Left renal pelvis (tissue), 4 donors: ENCODE results near the gene ASH1L. TPM values are rescaled to one million over a fixed set of nuclear protein-coding genes. Genes with fewer than 3 reads are reported as not detected.
"Not testable (repeated sequence)": the region's sequence is repeated elsewhere in the genome, so short reads cannot be mapped to it uniquely, and the experiment has no call there.

ENCODE experiments used
- DNase-seq, 4 donors: peaks; one replicate each; pipeline ENCODE4 v3.0.0-alpha.2; 2013; ENCODE audit warnings: low read depth in 4 of 4, low spot score in 3 of 4
- polyA plus RNA-seq, 4 donors: library from polyadenylated mRNA; unstranded; fragments of 120-200 nt; gene quantifications; one replicate each; pipeline ENCODE4 v1.2.1, GENCODE V29; 2013; ENCODE audit not compliant: insufficient read length in 4 of 4

The ASH1L gene
- polyA plus RNA-seq, 4 donors = 38.3 to 45.5 (median 42.3) TPM

GRCh38 chr1:155455588-155456195 is 106.9 kb downstream of the ASH1L start:
- no peak for DNase-seq

DNA sequence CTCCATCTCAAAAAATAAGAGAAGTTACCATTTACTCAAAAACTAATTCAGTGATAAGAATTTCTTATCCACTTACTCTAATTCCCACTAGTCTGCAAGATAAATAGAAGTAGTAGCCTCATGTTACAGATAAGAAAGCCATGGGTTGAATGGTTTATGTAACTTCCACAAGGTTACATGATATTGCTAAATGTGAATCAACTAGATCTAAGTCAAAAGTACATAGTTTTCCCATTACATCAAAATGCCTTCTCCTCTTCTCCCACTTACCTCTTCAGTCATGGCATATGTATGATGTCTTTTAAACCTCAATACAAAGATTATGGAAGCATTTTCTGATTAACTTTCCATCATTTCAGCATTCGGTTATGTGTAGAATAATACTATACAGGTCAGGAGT is 108.5 kb downstream of the ASH1L start:
- DNase-seq = no peak

- DNase-seq = no peak
Measured at GRCh38 chr1:155453141-155453540, 109.5 kb downstream of the ASH1L start.

DNA sequence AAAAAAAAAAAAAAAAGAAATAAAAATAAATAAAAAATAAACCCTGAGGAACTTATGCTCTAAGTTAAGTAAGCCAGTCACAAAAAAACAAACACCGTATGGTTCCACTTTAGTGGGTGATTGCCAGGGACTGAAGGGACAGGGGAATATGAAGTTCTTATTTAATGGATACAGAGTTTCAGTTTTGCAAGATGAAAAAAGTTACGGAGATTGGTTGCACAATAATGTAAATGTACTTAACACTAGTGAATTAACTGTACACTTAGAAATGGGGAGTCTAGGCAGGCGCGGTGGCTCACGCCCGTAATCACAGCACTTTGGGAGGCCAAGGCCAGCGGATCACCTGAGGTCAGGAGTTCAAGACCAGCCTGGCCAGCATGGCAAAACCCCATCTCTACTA is 111.4 kb downstream of the ASH1L start:
- DNase-seq = no peak

GRCh38 chr1:155442431-155442830 is 120.2 kb downstream of the ASH1L start:
- DNase-seq = not testable (repeated sequence)

DNA sequence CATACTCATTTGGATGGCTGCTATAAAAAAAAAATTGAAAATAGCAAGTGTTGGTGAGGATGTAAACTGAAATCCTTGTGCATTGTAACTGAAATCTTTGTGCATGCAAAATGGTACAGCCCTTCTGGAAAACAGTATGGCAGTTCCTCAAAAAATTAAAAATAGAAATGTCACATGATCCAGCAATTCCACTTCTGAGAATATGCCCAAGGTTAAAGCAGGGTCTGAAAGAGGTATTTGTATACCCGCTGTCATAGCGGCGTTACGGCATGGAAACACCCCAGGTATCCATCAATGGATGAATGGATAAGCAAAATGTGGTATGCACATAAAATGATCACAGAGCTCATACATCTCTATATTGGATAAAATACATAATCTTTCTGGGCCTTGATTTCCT is 125.2 kb downstream of the ASH1L start:
- DNase-seq = no peak

DNA sequence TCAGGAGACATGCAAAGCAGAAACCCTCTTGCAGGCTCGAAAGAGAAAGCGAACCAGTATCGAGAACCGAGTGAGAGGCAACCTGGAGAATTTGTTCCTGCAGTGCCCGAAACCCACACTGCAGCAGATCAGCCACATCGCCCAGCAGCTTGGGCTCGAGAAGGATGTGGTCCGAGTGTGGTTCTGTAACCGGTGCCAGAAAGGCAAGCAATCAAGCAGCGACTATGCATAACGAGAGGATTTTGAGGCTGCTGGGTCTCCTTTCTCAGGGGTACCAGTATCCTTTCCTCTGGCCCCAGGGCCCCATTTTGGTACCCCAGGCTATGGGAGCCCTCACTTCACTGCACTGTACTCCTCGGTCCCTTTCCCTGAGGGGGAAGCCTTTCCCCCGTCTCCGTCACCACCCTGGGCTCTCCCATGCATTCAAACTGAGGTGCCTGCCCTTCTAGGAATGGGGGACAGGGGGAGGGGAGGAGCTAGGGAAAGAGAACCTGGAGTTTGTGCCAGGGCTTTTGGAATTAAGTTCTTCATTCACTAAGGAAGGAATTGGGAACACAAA is 128.7 kb downstream of the ASH1L start:
- not testable (repeated sequence) for DNase-seq

DNA sequence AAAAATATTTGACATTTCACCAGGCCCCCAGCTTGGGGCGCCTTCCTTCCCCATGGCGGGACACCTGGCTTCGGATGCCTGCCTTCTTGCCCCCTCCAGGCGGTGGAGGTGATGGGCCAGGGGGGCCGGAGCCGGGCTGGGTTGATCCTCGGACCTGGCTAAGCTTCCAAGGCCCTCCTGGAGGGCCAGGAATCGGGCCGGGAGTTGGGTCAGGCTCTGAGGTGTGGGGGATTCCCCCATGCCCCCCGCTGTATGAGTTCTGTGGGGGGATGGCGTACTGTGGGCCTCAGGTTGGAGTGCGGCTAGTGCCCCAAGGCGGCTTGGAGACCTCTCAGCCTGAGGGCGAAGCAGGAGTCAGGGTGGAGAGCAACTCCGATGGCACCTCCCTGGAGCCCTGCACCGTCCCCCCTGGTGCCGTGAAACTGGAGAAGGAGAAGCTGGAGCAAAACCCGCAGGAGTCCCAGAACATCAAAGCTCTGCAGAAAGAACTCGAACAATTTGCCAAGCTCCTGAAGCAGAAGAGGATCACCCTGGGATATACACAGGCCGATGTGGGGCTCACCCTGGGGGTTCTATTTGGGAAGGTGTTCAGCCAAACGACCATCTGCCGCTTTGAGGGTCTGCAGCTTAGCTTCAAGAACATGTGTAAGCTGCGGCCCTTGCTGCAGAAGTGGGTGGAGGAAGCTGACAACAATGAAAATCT is 129.3 kb downstream of the ASH1L start:
- not testable (repeated sequence) for DNase-seq

DNA sequence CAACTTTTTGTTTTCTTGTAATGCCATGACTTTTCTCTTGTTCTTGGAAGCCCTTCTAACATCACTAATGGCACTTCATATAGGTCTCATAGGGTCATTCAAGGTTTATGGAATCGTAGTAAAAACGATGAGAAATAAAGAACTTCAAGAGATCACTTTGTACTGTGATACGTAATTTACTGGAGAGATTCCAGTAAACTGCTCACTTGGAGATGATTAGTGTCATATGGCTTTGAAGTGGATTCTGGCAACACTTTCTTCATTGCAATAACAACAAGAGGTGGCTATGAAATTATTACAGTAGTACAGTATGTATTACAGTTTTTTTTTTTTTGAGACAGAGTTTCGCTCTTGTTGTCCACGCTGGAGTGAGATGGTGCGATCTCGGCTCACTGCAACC is 138.5 kb downstream of the ASH1L start:
- no peak for DNase-seq

DNA sequence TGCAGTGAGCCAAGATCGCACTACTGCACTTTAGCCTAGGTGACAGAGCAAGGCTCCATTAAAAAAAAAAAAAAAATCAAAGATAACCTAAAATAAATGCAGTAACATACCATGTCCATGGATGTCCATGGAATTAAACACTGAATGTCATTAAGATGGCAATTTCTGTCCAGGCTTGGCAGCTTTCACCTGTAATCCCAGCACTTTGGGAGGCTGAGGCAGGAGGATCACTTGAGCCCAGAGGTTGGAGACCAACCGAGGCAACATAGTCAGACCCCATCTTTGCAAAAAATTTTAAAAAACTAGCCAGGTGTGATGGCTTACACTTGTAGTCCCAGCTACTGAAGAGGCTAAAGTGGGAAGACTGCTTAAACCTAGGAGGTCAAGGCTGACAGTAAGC is 141.8 kb downstream of the ASH1L start:
- no peak for DNase-seq

DNA sequence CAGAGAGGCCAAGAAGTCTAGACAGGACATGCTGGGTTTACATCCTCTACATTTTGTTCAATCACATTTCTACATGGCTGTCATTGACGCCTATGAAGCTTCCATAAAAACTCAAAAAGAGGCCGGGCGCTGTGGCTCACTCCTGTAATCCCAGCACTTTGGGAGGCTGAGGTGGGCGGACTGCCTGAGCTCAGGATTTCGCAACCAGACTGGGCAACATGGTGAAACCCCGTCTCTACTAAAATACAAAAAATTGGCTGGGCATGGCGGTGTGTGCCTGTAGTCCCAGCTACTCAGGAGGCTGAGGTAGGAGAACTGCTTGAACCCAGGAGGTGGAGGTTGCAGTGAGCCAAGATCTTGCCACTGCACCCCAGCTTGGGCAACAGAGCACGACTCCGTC is 150.8 kb downstream of the ASH1L start:
- DNase-seq = not testable (repeated sequence)

GRCh38 chr1:155410931-155411330 is 151.7 kb downstream of the ASH1L start:
- no peak for DNase-seq

- DNase-seq = no peak
Measured at GRCh38 chr1:155396874-155397476, 165.6 kb downstream of the ASH1L start.

- no peak for DNase-seq
Measured at GRCh38 chr1:155392898-155393411, 169.6 kb downstream of the ASH1L start.

- no peak for DNase-seq
Measured at GRCh38 chr1:155389826-155390225, 172.8 kb downstream of the ASH1L start.

DNA sequence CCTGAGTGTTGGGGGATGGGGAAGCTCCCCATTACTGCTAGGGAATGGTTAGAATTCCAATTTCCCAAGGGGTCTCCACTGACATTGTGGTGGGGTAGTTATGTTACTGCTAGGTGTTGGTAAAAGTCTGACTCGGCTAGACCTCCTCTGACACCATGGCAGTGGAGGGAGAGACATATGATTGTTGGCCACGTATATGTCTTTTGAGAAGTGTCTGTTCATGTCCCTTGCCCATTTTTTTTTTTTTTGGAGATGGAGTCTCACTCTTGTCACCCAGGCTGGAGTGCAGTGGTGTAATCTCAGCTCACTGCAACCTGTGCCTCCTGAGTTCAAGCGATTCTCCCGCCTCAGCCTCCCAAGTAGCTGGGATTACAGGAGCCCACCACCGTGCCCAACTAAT is 176.8 kb downstream of the ASH1L start:
- DNase-seq = not testable (repeated sequence)

DNA sequence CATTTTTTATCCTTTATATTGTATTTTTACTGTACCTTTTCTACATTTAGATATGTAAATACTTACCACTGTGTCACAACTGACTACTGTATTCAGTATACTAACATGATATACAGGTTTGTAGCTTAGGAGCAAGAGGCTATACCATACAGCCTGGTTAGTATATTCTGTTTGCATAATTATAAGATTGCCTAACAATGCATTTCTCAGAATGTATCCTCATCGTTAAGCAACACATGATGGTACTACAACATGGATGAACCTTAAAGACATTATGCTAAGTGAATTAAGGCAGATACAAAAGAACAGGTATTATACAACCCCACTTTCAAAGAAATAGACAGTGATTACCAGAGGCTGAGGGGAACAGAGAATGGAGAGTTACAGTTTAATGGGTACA is 179.2 kb downstream of the ASH1L start:
- DNase-seq = no peak

GRCh38 chr1:155379631-155380090 is 182.9 kb downstream of the ASH1L start:
- peak; percentile 41 to 62 (median 50) for DNase-seq

DNA sequence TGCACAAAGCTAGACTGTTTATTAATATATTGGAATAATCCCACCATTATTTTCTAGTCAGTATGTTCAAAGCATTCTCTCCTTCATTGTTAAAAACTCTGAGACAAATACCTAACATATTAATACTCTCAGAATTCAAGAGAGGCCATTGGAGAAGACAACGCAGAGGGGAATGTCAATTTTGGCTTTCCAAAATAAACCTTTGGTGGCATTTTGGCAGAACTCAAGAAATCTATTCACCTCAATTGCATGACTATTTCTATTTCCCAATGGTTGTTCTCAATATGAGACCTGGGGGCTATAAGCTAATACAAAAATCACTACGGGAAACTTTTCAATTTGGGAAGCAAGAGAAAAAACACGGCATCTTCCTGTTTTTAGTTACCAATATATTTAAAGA is 183.4 kb downstream of the ASH1L start:
- DNase-seq = no peak

DNA sequence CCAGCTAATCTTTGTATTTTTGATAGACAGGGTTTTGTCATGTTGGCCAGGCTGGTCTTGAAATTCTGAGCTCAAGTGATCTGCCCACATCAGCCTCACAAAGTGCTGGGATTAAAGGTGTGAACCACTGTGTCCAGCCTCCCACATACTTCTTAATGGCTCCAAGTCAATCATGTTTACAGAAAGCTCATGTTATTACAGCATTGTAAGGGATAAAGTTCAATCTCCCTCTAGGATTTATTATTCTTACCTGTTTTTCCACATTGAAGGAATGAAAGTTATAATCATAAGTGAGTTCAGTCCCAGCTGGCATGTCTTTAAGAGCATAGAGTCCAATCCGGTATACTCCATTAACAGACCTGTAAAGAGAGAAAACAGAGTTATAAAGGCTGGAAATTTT is 202.6 kb downstream of the ASH1L start:
- no peak for DNase-seq

DNA sequence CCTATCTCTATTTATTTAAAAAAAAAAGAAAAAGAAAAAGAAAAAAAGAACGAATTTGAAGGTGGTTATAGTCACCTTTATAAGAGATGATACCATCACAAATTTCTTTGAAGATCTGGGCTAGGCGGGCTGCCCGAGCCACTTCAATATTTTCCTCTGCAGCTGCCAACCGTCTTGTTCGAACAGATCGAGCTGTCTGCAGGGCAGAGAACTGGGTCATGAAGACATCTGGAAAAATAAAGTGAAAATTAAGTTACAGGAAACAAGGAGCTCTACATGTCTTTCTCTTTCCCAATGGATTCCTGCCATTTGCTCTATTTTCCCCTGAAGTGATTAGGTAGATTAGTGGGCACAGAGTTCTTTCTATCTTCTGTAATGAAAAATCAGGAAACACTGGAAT is 210.0 kb downstream of the ASH1L start:
- no peak for DNase-seq
